AG04450 (cell line): ENCODE measurements around the gene PARD6B. TPM values are rescaled to one million over a fixed set of nuclear protein-coding genes. Genes with fewer than 3 reads are reported as not detected.
"Not testable (repeated sequence)": the region's sequence is repeated elsewhere in the genome, so short reads cannot be mapped to it uniquely, and the experiment has no call there.

Experiments
- CTCF ChIA-PET: fragments of 300-600, 350-600 bp; formaldehyde crosslinking; extraction: SDS; loops from one replicate; lab custom pipeline; 2022; ENCODE audit warnings: antibody characterized with exemption, inconsistent platforms; lab: Charles Lee
- POLR2A ChIA-PET: fragments of 350-600 bp; formaldehyde crosslinking; extraction: SDS; loops from one replicate; lab custom pipeline; 2021; ENCODE audit warnings: antibody characterized with exemption, inconsistent platforms; lab: Yijun Ruan, JAX
- DNase-seq: peaks from one replicate; pipeline ENCODE4 v3.0.0-alpha.2; 2011; ENCODE audit warnings: low read depth, low spot score
- H3K27ac ChIP-seq: one replicate; pipeline ENCODE4 v1.5.1; 2012; ENCODE audit warnings: low read depth, low read length, control low read depth
- H3K27me3 ChIP-seq: one replicate; pipeline ENCODE4 v1.6.0; 2012; ENCODE audit warnings: low read length; ENCODE audit not compliant: control insufficient read depth, insufficient read depth
- H3K4me3 ChIP-seq: 2 replicates; pipeline ENCODE4 v1.5.1; 2011; ENCODE audit warnings: mild to moderate bottlenecking, low read depth, low read length, control low read depth
- H3K9me3 ChIP-seq: 2 replicates; pipeline ENCODE4 v1.5.1; 2012; ENCODE audit warnings: low read length; ENCODE audit not compliant: control insufficient read depth, insufficient read depth
- polyA plus RNA-seq: library from polyadenylated mRNA; depleted of rRNA; stranded (reverse); fragments of >200 nt; gene quantifications from 2 replicates; pipeline ENCODE4 v1.2.3, GENCODE V29; 2011
- TF ChIP-seq, protein P1 (sequence below): IDR thresholded peaks from 2 replicates; pipeline ENCODE4 v1.5.1; 2011; ENCODE audit warnings: low read depth, low read length, control low read depth, inconsistent platforms

Gene PARD6B
- polyA plus RNA-seq, 1 experiment = 0.71 TPM

GRCh38 chr20:50695135-50695872 is 36.1 kb upstream of the PARD6B start:
- CTCF ChIA-PET = interaction anchor here (1.3 to 2.2 kb wide), 3 partner anchors 19 to 59 kb away, joined by 4 to 12 read pairs (median 8); no protein-coding TSS in a partner anchor
- Histone ChIP-seq H3K9me3 (no peaks in the 10 kb centered on the region; the same call in 1 of the 2 replicates), H3K4me3 (no peak overlapping the region), H3K27ac (peak overlapping the region; percentile 54), H3K27me3 (no peaks in the 10 kb centered on the region)
- POLR2A ChIA-PET = interaction anchor here (0.7 to 0.8 kb wide), 2 partner anchors 10 to 277 kb away, joined by 4 to 5 read pairs; no protein-coding TSS in a partner anchor
- DNase-seq = no peak
- TF ChIP-seq, protein P1, sequence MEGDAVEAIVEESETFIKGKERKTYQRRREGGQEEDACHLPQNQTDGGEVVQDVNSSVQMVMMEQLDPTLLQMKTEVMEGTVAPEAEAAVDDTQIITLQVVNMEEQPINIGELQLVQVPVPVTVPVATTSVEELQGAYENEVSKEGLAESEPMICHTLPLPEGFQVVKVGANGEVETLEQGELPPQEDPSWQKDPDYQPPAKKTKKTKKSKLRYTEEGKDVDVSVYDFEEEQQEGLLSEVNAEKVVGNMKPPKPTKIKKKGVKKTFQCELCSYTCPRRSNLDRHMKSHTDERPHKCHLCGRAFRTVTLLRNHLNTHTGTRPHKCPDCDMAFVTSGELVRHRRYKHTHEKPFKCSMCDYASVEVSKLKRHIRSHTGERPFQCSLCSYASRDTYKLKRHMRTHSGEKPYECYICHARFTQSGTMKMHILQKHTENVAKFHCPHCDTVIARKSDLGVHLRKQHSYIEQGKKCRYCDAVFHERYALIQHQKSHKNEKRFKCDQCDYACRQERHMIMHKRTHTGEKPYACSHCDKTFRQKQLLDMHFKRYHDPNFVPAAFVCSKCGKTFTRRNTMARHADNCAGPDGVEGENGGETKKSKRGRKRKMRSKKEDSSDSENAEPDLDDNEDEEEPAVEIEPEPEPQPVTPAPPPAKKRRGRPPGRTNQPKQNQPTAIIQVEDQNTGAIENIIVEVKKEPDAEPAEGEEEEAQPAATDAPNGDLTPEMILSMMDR = no peak

- H3K4me3 ChIP-seq, H3K27ac ChIP-seq, H3K9me3 ChIP-seq, H3K27me3 ChIP-seq, DNase-seq, POLR2A ChIA-PET, CTCF ChIA-PET: not testable (repeated sequence)
These were observed 33.1 kb upstream of the PARD6B start for GRCh38 chr20:50698255-50698654.

- ChIA-PET POLR2A (no interaction called here), CTCF (no interaction called here)
- no peak overlapping the region for H3K4me3 ChIP-seq
- H3K27ac ChIP-seq = no peak overlapping the region
- TF ChIP-seq, protein P1 = no peak
- H3K27me3 ChIP-seq = no peaks in the 10 kb centered on the region
- H3K9me3 ChIP-seq = no peaks in the 10 kb centered on the region
- DNase-seq = no peak
These were observed 31.7 kb upstream of the PARD6B start for GRCh38 chr20:50699688-50700087.

- ChIA-PET CTCF (no interaction called here), POLR2A (no interaction called here)
- Histone ChIP-seq H3K9me3 (no peaks in the 10 kb centered on the region), H3K27ac (no peak overlapping the region), H3K4me3 (no peak overlapping the region), H3K27me3 (no peaks in the 10 kb centered on the region)
- DNase-seq = no peak
- TF ChIP-seq, protein P1 = no peak
These were observed 30.1 kb upstream of the PARD6B start for GRCh38 chr20:50701041-50701963.

DNA sequence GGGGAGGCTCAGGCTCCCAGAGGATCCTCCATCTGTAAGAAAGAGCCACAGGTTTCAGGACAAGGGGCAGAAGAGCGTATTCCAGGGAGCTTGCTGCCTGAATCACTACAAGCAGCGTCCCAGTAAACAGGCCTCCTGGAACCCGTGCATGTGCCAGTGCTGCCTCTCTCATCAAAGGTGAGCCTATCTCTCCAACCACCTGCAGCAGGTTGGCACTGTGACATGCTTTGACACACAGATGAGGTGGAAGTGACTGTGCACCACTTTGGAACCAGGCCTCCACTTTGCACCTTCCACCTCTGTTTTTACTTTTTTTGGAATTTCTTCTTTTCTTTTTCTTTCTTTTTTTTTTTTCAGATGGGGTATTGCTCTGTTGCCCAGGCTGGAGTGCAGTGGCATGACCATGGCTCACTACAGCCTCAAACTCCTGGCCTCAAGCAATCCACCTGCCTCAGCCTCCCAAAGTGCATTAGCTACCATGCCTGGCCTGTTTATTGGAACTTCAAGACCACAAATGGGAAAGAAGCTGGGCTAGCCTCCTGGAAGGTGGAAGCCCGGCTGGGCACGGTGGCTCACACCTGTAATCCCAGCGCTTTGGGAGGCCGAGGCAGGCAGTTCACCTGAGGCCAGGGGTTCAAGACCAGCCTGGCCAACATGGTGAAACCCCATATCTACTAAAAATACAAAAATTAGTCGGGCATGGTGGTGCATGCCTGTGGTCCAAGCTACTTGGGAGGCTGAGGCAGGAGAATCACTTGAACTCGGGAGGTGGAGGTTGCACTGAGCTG is 27.5 kb upstream of the PARD6B start:
- DNase-seq, CTCF ChIA-PET, H3K9me3 ChIP-seq, H3K27ac ChIP-seq, H3K4me3 ChIP-seq, H3K27me3 ChIP-seq, POLR2A ChIA-PET: not testable (repeated sequence)
